Hematopoietic multipotent progenitor cell treated with erythropoietin and hydrocortisone succinate and interleukin-3 and kit ligand, for 15 days (in vitro differentiated cells): ENCODE results near the gene ROCK2.

ENCODE experiments used
- DNase-seq: peaks from one replicate; pipeline ENCODE4 v3.0.0-alpha.2; 2015; ENCODE audit warnings: low spot score

The ROCK2 gene

GRCh38 chr2:11154016-11154922 is 190.2 kb downstream of the ROCK2 start:
- DNase-seq = no peak

GRCh38 chr2:11152591-11152990 is 191.8 kb downstream of the ROCK2 start:
- DNase-seq = no peak

GRCh38 chr2:11147263-11147662 is 197.2 kb downstream of the ROCK2 start:
- no peak for DNase-seq

GRCh38 chr2:11146076-11146475 is 198.4 kb downstream of the ROCK2 start:
- no peak for DNase-seq

- no peak for DNase-seq
Observed at GRCh38 chr2:11145350-11145749, 199.1 kb downstream of the ROCK2 start.

GRCh38 chr2:11144738-11145079 is 199.7 kb downstream of the ROCK2 start:
- no peak for DNase-seq

- DNase-seq = no peak
Observed at GRCh38 chr2:11144077-11144737, 200.2 kb downstream of the ROCK2 start.

- DNase-seq = no peak
Observed at GRCh38 chr2:11142987-11143386, 201.4 kb downstream of the ROCK2 start.

GRCh38 chr2:11142330-11142729 is 202.1 kb downstream of the ROCK2 start:
- DNase-seq = no peak

GRCh38 chr2:11141319-11141718 is 203.1 kb downstream of the ROCK2 start:
- DNase-seq = no peak

GRCh38 chr2:11140492-11140891 is 203.9 kb downstream of the ROCK2 start:
- DNase-seq = no peak

- no peak for DNase-seq
Observed at GRCh38 chr2:11134349-11134748, 210.1 kb downstream of the ROCK2 start.

GRCh38 chr2:11133936-11134320 is 210.5 kb downstream of the ROCK2 start:
- DNase-seq = no peak

- DNase-seq = no peak
Observed at GRCh38 chr2:11133238-11133935, 211.0 kb downstream of the ROCK2 start.

- no peak for DNase-seq
Observed at GRCh38 chr2:11132036-11132671, 212.3 kb downstream of the ROCK2 start.

GRCh38 chr2:11131166-11131920 is 213.1 kb downstream of the ROCK2 start:
- no peak for DNase-seq
